ENCODE measurements around the gene EEF1B2. TPM values are rescaled to one million over a fixed set of nuclear protein-coding genes. Genes with fewer than 3 reads are reported as not detected.

EEF1B2 gene
- 100 to 1,000 TPM; 252 to 766 (median 327) TPM for total RNA-seq

DNA sequence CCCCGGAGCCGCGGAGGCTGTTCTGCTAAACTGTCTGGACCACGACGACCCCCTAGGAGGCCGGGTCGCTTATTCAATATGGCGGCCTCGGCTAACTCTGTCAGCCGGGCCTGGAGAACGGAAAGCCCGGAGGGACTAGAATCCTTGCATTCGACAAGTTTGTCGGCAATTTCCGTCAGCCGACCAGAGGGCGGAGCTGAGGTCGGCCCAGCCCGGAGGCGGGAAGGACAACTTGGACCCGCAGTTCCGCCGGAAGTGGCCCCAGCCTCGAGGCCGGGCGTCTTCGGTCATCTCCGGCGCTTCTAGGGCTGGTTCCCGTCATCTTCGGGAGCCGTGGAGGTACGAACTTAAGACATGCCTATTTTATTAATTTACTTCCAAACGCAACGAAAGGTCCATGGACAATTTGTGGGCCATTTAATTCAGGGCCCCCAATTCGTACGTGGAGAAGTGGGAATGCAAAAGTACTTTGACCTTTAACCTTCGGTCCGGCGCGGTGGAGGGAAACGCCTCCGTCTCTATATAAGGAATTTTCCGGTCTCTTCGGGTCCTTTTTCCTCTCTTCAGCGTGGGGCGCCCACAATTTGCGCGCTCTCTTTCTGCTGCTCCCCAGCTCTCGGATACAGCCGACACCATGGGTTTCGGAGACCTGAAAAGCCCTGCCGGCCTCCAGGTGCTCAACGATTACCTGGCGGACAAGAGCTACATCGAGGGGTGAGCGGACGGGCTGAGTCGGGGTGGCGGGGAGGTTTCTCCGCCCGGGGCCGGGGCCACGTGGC lies at the start of gene EEF1B2, which contains the start of gene NDUFS1:
EEF1B2 (plus strand) TSS at position 550 of the 779 bp plus-strand sequence; CDS start at position 635, 85 bp downstream.
NDUFS1 (minus strand) TSS at position 99 of the 779 bp plus-strand sequence. CDS start 5,766 bp downstream, outside the sequence.
- 1% methylated on average over 49 of the region's 64 CpGs for WGBS, 2 donors
- intact Hi-C loops (cut with DNase I), result no loop called here
- DNase-seq, result peak; percentile 98 to 99
- peak in 1 of 2 donors; percentile 78 for TF ChIP-seq POLR2A (IDR thresholded peaks at IDR 0.05)
- TF ChIP-seq, protein P1, sequence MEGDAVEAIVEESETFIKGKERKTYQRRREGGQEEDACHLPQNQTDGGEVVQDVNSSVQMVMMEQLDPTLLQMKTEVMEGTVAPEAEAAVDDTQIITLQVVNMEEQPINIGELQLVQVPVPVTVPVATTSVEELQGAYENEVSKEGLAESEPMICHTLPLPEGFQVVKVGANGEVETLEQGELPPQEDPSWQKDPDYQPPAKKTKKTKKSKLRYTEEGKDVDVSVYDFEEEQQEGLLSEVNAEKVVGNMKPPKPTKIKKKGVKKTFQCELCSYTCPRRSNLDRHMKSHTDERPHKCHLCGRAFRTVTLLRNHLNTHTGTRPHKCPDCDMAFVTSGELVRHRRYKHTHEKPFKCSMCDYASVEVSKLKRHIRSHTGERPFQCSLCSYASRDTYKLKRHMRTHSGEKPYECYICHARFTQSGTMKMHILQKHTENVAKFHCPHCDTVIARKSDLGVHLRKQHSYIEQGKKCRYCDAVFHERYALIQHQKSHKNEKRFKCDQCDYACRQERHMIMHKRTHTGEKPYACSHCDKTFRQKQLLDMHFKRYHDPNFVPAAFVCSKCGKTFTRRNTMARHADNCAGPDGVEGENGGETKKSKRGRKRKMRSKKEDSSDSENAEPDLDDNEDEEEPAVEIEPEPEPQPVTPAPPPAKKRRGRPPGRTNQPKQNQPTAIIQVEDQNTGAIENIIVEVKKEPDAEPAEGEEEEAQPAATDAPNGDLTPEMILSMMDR (IDR thresholded peaks at IDR 0.05), result no peak
- H3K27ac ChIP-seq, result peak within 1 kb of the TSS; percentile 76 to 95 (median 89)
- no peaks in the 10 kb centered on the region for H3K9me3 ChIP-seq
- H3K36me3 ChIP-seq, result peaks cover 13 to 28% of the 10 kb centered on the region in 2 donors
- peak within 1 kb of the TSS; percentile 50 to 78 (median 75) for H3K4me3 ChIP-seq (replicated peaks in 1 of 3)
- peaks cover 10 to 23% of the 10 kb centered on the region in 2 donors for H3K4me1 ChIP-seq
- H3K27me3 ChIP-seq, result no peaks in the 10 kb centered on the region

DNA sequence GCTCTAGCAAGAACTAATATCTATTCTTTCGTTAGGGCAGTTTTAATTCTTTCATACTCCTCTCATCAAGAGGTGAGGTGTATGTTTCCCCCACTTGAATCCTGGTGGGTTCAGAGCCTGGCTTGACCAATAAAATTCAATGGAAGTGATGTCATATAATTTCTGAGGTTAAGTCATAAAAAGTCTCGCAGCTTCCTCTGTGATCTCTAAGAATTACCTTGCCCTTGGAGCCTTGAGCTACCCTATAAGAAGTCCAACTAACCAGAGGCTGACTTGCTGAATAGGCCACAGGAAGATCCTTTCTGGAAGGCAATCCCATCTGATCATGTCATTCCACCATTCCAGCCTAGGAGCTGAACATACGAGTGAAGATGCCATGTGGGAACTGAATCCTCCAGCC lies 47.6 kb upstream of the EEF1B2 start:
- peaks cover 0 to 6% of the 10 kb centered on the region in 2 donors for H3K36me3 ChIP-seq
- H3K9me3 ChIP-seq, result no peaks in the 10 kb centered on the region
- TF ChIP-seq, protein P1 (IDR thresholded peaks at IDR 0.05), result no peak
- TF ChIP-seq POLR2A (IDR thresholded peaks at IDR 0.05), result no peak
- no peak overlapping the region for H3K27ac ChIP-seq
- no peaks in the 10 kb centered on the region for H3K4me1 ChIP-seq
- intact Hi-C loops (cut with DNase I), result no loop called here
- 94% methylated on average over 3 of the region's 3 CpGs for WGBS, 2 donors
- H3K4me3 ChIP-seq (replicated peaks in 1 of 3), result no peak overlapping the region
- no peak for DNase-seq
- no peaks in the 10 kb centered on the region for H3K27me3 ChIP-seq

DNA sequence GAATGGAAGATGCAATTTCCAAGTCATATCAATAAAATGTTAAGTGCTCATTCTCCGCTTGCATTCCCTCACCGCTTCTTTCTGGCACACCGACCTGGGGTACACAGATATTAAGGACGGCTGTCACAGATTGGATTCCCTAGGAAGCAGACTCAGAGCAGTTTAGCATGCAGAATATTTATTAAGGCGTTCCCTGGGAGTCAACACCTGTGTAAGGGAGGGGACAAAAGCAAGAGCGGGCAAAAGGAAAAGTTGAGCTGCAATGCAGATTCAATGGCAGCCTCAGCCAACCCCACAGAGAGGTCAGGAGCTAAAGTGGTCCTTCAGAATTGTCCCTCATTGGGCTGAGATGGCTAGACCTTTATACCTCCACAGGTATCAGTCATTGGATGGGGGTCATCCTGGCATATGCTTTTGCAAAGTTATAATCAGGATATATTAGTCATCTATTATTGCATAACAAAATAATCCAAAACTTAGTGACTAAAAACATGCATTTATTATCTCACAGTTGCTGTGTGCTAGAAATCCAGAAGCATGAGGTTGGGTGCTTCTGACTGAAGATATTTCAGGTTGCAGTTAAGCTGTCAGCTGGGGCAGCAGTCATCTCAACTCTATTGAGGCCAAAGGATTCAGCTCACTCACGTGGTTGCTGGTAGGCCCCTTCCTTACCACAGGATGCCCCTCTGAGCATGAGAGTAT lies 46.7 kb upstream of the EEF1B2 start:
- Histone ChIP-seq H3K4me1 (no peaks in the 10 kb centered on the region), H3K27me3 (no peaks in the 10 kb centered on the region), H3K36me3 (peaks cover 0 to 8% of the 10 kb centered on the region in 2 donors), H3K4me3 (replicated peaks in 1 of 3) (no peak overlapping the region), H3K27ac (no peak overlapping the region), H3K9me3 (no peaks in the 10 kb centered on the region)
- TF ChIP-seq, protein P1 (IDR thresholded peaks at IDR 0.05), result no peak
- intact Hi-C loops (cut with DNase I), result no loop called here
- DNase-seq, result no peak
- 92 to 93% methylated on average over 7 of the region's 7 CpGs for WGBS, 2 donors

DNA sequence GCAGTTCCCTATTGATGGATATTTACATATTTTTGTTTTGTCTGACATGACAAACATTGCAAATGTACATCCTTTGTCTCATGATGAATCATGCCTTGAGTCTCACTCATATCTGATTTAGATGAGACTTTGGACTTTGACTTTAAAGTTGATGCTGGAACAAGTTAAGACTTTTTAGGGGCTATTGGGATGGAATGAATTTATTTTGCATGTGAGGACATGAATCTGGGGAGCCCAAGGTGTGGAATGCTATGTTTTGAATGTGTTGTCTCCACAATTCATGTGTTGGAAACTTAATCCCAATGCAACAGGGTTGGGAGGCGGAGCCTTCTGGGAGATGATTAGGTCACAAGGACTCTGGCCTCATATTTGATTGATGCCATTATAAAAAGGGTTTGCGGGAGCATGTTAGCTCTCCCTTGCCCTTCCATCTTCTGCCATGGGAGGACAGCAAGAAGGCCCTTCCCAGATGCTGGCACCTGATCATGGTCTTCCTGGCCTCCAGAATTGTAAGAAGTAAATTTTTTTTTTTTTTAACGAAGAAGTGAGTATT lies 44.6 kb upstream of the EEF1B2 start:
- 95 to 98% methylated on average over 3 of the region's 3 CpGs for WGBS, 2 donors
- Histone ChIP-seq H3K4me3 (replicated peaks in 1 of 3) (no peak overlapping the region), H3K9me3 (no peaks in the 10 kb centered on the region), H3K27me3 (no peaks in the 10 kb centered on the region), H3K27ac (no peak overlapping the region), H3K36me3 (peaks cover 4 to 8% of the 10 kb centered on the region in 2 donors), H3K4me1 (no peaks in the 10 kb centered on the region)
- intact Hi-C loops (cut with DNase I), result loop anchor here (1.0 kb wide), 1 partner anchor 22 kb away; no protein-coding TSS in a partner anchor
- no peak for TF ChIP-seq POLR2A (IDR thresholded peaks at IDR 0.05)
- TF ChIP-seq, protein P1 (IDR thresholded peaks at IDR 0.05), result no peak
- DNase-seq, result no peak
